Neutrophil (primary cell): ENCODE data around the gene LRRC15.

Source experiments
- H3K27ac ChIP-seq: fragments of 200-600 bp; sonication (generic); 2 replicates; pipeline ENCODE4 v1.5.1; 2016; ENCODE audit warnings: mild to moderate bottlenecking, moderate library complexity
- H3K27me3 ChIP-seq: fragments of 200-600 bp; sonication (generic); 2 replicates; pipeline ENCODE4 v1.6.0; 2016; ENCODE audit warnings: mild to moderate bottlenecking
- H3K36me3 ChIP-seq: fragments of 200-600 bp; sonication (generic); 2 replicates; pipeline ENCODE4 v1.5.1; 2017
- H3K4me1 ChIP-seq, 2 experiments: fragments of 200-600 bp in 1 of 2; sonication (generic) in 1 of 2; 1 replicate in 1 of 2; 2 replicates in 1 of 2; pipeline versions ENCODE4 v1.5.1 to v1.6.1; 2013 to 2016; ENCODE audit warnings: low read depth in 1 of 2, low read length in 1 of 2, mild to moderate bottlenecking in 1 of 2, moderate library complexity in 1 of 2; ENCODE audit not compliant: control insufficient read depth in 1 of 2, insufficient read depth in 1 of 2
- H3K4me3 ChIP-seq, 2 experiments: fragments of 200-600 bp in 1 of 2; sonication (generic) in 1 of 2; 1 replicate in 1 of 2; 2 replicates in 1 of 2; pipeline ENCODE4 v1.5.1; 2013 to 2016; ENCODE audit warnings: low read depth in 1 of 2, low read length in 1 of 2, mild to moderate bottlenecking in 1 of 2, moderate library complexity in 1 of 2
- H3K9me3 ChIP-seq: fragments of 200-600 bp; sonication (generic); 2 replicates; pipeline ENCODE4 v1.5.1; 2016
- TF ChIP-seq, protein P1 (sequence below): fragments of 200-600 bp; sonication (generic); IDR thresholded peaks from 2 replicates; pipeline ENCODE4 v1.5.1; 2016; ENCODE audit warnings: antibody characterized with exemption

The LRRC15 gene

DNA sequence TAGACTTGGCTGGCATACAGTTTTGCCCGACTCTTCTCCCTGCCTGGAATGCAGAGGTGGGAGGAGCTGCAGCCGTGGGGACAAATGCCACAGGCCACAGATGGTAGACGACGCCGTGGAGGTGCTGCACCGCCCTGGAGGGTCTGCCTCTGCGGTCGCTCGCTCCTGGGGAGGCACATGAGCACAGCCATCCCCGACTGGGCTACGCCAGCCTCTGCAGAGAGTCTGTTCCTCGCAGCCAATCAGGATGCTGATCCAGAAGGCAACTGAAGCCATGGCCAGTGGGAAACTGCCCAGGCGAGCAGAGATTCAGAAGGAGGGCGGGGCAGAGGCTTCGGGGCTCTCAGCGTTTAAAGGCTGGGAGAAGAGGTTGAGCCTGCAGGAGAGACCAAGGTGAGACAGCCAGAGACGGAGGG, 11.9 kb upstream of the LRRC15 start:
- H3K27me3 ChIP-seq, result peaks cover 52% of the 10 kb centered on the region
- no peak overlapping the region for H3K27ac ChIP-seq
- H3K4me1 ChIP-seq, result no peaks in the 10 kb centered on the region
- H3K4me3 ChIP-seq, result no peak overlapping the region
- H3K36me3 ChIP-seq, result no peaks in the 10 kb centered on the region
- TF ChIP-seq, protein P1, sequence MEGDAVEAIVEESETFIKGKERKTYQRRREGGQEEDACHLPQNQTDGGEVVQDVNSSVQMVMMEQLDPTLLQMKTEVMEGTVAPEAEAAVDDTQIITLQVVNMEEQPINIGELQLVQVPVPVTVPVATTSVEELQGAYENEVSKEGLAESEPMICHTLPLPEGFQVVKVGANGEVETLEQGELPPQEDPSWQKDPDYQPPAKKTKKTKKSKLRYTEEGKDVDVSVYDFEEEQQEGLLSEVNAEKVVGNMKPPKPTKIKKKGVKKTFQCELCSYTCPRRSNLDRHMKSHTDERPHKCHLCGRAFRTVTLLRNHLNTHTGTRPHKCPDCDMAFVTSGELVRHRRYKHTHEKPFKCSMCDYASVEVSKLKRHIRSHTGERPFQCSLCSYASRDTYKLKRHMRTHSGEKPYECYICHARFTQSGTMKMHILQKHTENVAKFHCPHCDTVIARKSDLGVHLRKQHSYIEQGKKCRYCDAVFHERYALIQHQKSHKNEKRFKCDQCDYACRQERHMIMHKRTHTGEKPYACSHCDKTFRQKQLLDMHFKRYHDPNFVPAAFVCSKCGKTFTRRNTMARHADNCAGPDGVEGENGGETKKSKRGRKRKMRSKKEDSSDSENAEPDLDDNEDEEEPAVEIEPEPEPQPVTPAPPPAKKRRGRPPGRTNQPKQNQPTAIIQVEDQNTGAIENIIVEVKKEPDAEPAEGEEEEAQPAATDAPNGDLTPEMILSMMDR, result no peak
- H3K9me3 ChIP-seq, result no peaks in the 10 kb centered on the region

DNA sequence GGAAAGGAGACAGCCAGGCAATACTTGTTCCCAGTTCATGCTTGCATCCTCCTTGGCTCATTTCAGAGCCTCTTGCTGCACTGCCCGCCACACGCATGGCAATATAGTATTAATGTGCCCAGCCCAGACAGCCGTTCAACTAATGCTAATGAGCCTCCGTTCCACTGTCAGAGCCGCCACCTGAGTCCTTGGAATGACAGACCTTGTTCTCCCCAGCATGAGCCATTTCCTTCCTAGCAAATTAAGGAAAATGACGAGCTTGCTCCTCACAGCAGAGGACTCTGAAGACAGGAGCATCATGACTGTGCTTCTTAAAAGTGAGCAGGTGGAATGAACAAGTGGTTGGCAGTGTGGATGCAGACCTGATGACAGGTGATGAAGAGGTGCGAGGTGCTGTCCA, 10.8 kb upstream of the LRRC15 start:
- Histone ChIP-seq H3K4me3 (no peak overlapping the region), H3K27ac (no peak overlapping the region), H3K27me3 (peaks cover 55% of the 10 kb centered on the region), H3K36me3 (no peaks in the 10 kb centered on the region), H3K4me1 (no peaks in the 10 kb centered on the region), H3K9me3 (no peaks in the 10 kb centered on the region)
- TF ChIP-seq, protein P1, result no peak

DNA sequence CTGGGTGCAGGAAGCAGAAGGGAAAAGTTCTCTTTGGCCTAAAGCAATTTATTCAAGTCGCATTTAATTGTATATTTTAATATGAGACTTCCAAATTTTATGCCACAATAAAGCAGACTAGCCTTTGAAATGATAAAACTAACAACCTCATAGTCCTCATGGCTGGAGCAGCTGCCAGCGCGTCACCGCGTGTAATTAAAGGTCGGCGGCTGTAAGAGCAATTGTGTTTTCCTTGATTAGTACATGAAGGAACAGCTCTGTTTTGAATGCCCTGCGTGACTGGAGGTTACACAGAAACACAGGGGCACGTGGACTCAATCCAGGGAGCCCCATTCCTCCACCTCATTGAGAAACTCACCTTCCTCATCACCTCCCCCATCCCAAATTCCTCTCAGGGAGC, 10.1 kb upstream of the LRRC15 start:
- no peaks in the 10 kb centered on the region for H3K4me1 ChIP-seq
- H3K4me3 ChIP-seq, result no peak overlapping the region
- H3K27ac ChIP-seq, result no peak overlapping the region
- H3K27me3 ChIP-seq, result peaks cover 50% of the 10 kb centered on the region
- TF ChIP-seq, protein P1, result no peak
- H3K36me3 ChIP-seq, result no peaks in the 10 kb centered on the region
- no peaks in the 10 kb centered on the region for H3K9me3 ChIP-seq

DNA sequence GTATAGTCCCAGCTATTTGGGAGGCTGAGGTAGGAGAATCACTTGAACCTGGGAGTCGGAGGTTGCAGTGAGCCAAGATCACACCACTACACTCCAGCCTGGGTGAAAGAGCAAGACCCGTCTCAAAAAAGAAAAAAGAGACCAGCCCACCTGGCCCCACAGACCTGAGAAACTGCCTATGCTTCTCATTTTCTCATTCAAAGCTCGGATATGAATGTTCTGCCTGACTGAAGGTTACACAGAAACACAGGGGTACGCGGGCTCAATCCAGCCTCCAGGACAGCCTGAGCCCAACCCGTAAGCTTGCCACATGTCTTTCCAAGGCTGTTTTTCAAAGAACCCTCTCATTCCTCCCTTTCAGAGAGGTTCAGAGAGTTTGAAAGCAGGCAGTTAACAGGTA, 9.7 kb upstream of the LRRC15 start:
- Histone ChIP-seq H3K9me3 (no peaks in the 10 kb centered on the region), H3K36me3 (no peaks in the 10 kb centered on the region), H3K27me3 (peaks cover 48% of the 10 kb centered on the region), H3K4me1 (no peaks in the 10 kb centered on the region), H3K27ac (no peak overlapping the region), H3K4me3 (no peak overlapping the region)
- TF ChIP-seq, protein P1, result no peak

DNA sequence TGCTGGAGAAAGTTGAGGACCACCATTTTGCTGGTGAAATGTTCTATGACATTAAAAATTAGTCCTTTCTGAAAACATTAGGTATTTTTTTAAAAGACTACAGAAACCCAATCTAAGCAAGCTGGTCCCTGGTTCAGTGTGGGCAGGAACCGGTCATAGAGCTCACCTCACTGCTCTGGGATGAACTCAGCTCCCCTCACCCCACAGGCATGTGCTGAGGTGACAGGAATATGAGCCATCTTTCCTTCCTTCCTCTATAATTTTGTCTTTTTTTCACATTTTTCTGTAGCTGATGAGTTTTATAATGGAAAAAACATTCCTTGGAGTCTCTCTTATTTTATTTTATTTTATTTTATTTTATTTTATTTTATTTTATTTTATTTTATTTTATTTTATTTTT, 8.2 kb upstream of the LRRC15 start:
- Histone ChIP-seq H3K4me3 (no peak overlapping the region), H3K9me3 (no peaks in the 10 kb centered on the region), H3K4me1 (no peaks in the 10 kb centered on the region), H3K27ac (no peak overlapping the region), H3K36me3 (no peaks in the 10 kb centered on the region), H3K27me3 (peaks cover 42% of the 10 kb centered on the region)
- TF ChIP-seq, protein P1, result no peak

DNA sequence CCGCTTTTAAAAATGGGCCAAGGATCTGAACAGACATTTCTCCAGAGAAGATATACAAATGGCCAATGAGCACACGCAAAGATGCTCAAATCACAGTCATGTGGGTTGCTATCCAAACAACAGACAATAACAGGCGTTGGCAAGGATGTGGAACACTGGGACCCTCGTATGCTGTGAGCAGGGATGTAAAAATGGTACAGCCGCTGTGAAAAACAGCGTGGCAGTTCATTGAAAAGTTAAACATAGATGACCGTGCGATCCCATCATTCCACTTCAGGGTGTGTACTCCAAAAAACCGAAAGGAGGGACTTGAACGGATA, 6.7 kb upstream of the LRRC15 start:
- Histone ChIP-seq H3K9me3 (no peaks in the 10 kb centered on the region), H3K27me3 (peaks cover 42% of the 10 kb centered on the region), H3K27ac (no peak overlapping the region), H3K4me1 (no peaks in the 10 kb centered on the region), H3K36me3 (no peaks in the 10 kb centered on the region), H3K4me3 (no peak overlapping the region)
- TF ChIP-seq, protein P1, result no peak
